SK-N-SH treated with all-trans-retinoic acid at 6 μM for 48 hours (cell line): Measurements from ENCODE around the gene ZCCHC3.

Source experiments
- ATAC-seq: fragments of 200-7000 bp; cut with Tn5 transposase; 3 replicates; pipeline ENCODE4 v1.9.1; 2020; ENCODE audit warnings: mild to moderate bottlenecking, moderate library complexity
- ARNTL ChIP-seq: fragments of 450-650 bp; formaldehyde crosslinking; IDR thresholded peaks from 2 replicates; pipeline ENCODE4 v1.5.0; 2020; ENCODE audit warnings: low read depth, mild to moderate bottlenecking, moderate library complexity, borderline replicate concordance
- BACH2 ChIP-seq: fragments of 250-450 bp; sonication (Bioruptor Pico); IDR thresholded peaks from 2 replicates; pipeline ENCODE4 v1.9.0; 2021; ENCODE audit warnings: mild to moderate bottlenecking, borderline replicate concordance
- CSDC2 ChIP-seq: fragments of 250-450 bp; sonication (Bioruptor Pico); IDR thresholded peaks from 2 replicates; pipeline ENCODE4 v1.5.0; 2020; ENCODE audit warnings: mild to moderate bottlenecking, moderate library complexity
- GLIS3 ChIP-seq: fragments of 250-450 bp; sonication (Bioruptor Pico); IDR thresholded peaks from 2 replicates; pipeline ENCODE4 v1.5.0; 2020; ENCODE audit warnings: mild to moderate bottlenecking, moderate library complexity
- ISL1 ChIP-seq: fragments of 250-450 bp; sonication (Bioruptor Pico); IDR thresholded peaks from 2 replicates; pipeline ENCODE4 v2.1.2; 2022; ENCODE audit warnings: mild to moderate bottlenecking, moderate library complexity
- PPARA ChIP-seq: fragments of 250-450 bp; sonication (Bioruptor Pico); IDR thresholded peaks from 2 replicates; pipeline ENCODE4 v1.5.0; 2020; ENCODE audit warnings: mild to moderate bottlenecking, borderline replicate concordance
- RARB ChIP-seq: fragments of 250-450 bp; sonication (Bioruptor Pico); IDR thresholded peaks from 2 replicates; pipeline ENCODE4 v1.8.0; 2021; ENCODE audit warnings: mild to moderate bottlenecking, moderate library complexity
- TCF4 ChIP-seq: fragments of 250-450 bp; sonication (Bioruptor Pico); IDR thresholded peaks from 2 replicates; pipeline ENCODE4 v1.8.0; 2021; ENCODE audit warnings: mild to moderate bottlenecking, moderate library complexity, borderline replicate concordance
- TOX ChIP-seq: fragments of 250-450 bp; sonication (Bioruptor Pico); IDR thresholded peaks from 2 replicates; pipeline ENCODE4 v1.8.0; 2021; ENCODE audit warnings: mild to moderate bottlenecking, moderate library complexity, borderline replicate concordance
- ZC3H10 ChIP-seq: fragments of 250-450 bp; sonication (Bioruptor Pico); IDR thresholded peaks from 2 replicates; pipeline ENCODE4 v1.5.1; 2021; ENCODE audit warnings: mild to moderate bottlenecking, moderate library complexity
- ZFP3 ChIP-seq: fragments of 250-450 bp; sonication (Bioruptor Pico); IDR thresholded peaks from 2 replicates; pipeline ENCODE4 v1.5.0; 2020; ENCODE audit warnings: mild to moderate bottlenecking, moderate library complexity
- ZFP30 ChIP-seq: fragments of 450-650 bp; formaldehyde crosslinking; IDR thresholded peaks from 2 replicates; pipeline ENCODE4 v1.5.0; 2022; ENCODE audit warnings: mild to moderate bottlenecking, moderate library complexity
- ZNF565 ChIP-seq: fragments of 450-650 bp; formaldehyde crosslinking; conservative IDR thresholded peaks from 2 replicates; pipeline ENCODE4 v1.5.0; 2020; ENCODE audit warnings: low read depth, mild to moderate bottlenecking, moderate library complexity
- ZNF70 ChIP-seq: fragments of 450-650 bp; formaldehyde crosslinking; IDR thresholded peaks from 2 replicates; pipeline ENCODE4 v1.5.0; 2020; ENCODE audit warnings: mild to moderate bottlenecking, moderate library complexity
- ZNF8 ChIP-seq: fragments of 450-650 bp; formaldehyde crosslinking; IDR thresholded peaks from 2 replicates; pipeline ENCODE4 v1.5.0; 2020; ENCODE audit warnings: mild to moderate bottlenecking, moderate library complexity
- TF ChIP-seq, protein P1 (sequence below): fragments of 250-450 bp; sonication (Bioruptor Pico); IDR thresholded peaks from 2 replicates; pipeline ENCODE4 v1.8.0; 2020; ENCODE audit warnings: mild to moderate bottlenecking, moderate library complexity, borderline replicate concordance
- TF ChIP-seq, protein P2 (sequence below): fragments of 250-450 bp; sonication (Bioruptor Pico); IDR thresholded peaks from 2 replicates; pipeline ENCODE4 v1.5.1; 2020; ENCODE audit warnings: low read depth, mild to moderate bottlenecking, moderate library complexity
- TF ChIP-seq, protein P3 (sequence below): fragments of 250-450 bp; sonication (Bioruptor Pico); IDR thresholded peaks from 2 replicates; pipeline ENCODE4 v1.8.0; 2021; ENCODE audit warnings: low read depth, mild to moderate bottlenecking, moderate library complexity, borderline replicate concordance
- TF ChIP-seq, protein P4 (sequence below): fragments of 250-450 bp; sonication (Bioruptor Pico); IDR thresholded peaks from 2 replicates; pipeline ENCODE4 v1.5.1; 2021; ENCODE audit warnings: mild to moderate bottlenecking, moderate library complexity
- TF ChIP-seq, protein P5 (sequence below): fragments of 250-450 bp; sonication (Bioruptor Pico); IDR thresholded peaks from 2 replicates; pipeline ENCODE4 v1.5.0; 2020; ENCODE audit warnings: mild to moderate bottlenecking, moderate library complexity

Gene ZCCHC3

DNA sequence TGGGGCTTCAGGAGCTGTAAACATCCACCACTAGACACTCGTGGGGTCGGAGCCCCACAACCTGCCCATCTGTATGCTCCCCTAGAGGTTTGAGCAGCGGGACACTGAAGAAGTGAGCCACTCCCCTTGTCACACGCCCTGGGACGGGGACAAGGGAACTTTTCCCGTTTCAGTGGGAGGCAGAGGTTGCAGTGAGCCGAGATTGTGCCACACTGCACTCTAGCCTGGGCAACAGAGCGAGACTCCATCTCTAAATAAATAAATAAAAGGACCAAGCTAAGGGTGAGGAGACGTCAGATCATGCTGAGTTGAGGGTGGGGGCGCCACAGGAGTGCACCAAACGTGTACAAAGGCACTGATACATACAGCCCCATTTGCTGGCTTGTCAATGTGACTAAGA lies 8.4 kb downstream of the ZCCHC3 start:
- no peak for ATAC-seq
- TF ChIP-seq RARB (CRISPR knock-in tag) (no peak), TCF4 (no peak), BACH2 (no peak), ZNF70 (CRISPR knock-in tag) (no peak), ZNF565 (no peak)
- TF ChIP-seq, protein P1, sequence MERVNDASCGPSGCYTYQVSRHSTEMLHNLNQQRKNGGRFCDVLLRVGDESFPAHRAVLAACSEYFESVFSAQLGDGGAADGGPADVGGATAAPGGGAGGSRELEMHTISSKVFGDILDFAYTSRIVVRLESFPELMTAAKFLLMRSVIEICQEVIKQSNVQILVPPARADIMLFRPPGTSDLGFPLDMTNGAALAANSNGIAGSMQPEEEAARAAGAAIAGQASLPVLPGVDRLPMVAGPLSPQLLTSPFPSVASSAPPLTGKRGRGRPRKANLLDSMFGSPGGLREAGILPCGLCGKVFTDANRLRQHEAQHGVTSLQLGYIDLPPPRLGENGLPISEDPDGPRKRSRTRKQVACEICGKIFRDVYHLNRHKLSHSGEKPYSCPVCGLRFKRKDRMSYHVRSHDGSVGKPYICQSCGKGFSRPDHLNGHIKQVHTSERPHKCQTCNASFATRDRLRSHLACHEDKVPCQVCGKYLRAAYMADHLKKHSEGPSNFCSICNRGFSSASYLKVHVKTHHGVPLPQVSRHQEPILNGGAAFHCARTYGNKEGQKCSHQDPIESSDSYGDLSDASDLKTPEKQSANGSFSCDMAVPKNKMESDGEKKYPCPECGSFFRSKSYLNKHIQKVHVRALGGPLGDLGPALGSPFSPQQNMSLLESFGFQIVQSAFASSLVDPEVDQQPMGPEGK (CRISPR knock-in tag) = no peak

DNA sequence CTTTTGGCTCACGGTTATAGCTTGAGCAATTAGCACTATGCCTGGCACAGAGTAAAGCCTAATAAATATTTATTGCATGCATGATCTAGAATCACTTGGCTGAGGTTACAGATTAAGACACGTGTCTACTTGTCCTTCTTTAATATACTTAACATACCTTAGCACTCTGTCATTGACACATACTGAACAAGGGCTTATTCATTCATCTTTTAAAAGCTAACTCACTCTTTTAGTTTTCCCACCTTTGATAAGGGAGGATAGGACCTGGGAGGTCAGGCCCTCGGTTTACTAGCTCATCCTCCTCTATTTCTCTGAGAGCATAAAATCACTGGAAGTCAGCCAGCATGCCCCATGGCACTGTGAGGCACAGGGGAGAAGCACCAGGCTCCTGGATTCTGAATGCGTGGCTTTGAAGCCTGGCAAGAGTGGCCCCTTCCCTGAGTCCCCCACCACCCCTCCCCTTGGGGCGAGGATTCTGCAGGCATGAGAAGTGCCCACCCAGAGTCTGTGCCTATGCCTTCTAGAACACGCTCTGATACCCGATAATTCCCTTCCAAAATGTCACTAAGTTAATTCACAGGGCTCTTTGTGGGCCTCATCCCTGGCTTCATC lies 11.2 kb downstream of the ZCCHC3 start:
- ATAC-seq = no peak
- TF ChIP-seq BACH2 = no peak
- TF ChIP-seq, protein P1 (CRISPR knock-in tag) = no peak

DNA sequence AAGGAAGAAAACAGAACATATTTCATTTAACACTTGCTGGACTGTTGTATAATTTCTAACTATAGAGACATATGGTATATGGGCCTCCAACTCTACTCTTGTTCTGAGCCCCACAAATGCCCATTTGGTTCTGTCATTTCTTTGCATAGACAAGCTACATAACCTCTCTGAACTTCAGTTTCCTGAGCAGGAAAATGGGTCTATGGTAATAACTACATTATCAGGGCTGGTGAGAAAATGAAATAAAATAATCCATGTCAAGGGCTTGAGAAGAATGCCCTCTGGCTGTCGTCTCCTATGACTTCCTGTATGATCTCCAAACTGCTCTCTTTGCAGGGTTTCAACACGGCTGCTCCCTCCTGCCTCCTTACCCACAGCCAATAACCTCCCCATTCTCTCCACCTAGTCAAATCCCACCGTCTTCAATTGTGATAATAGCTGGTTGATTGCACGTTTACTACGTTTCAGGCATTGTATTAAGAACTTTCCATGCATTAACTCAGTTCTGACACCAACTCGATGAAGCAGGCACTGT lies 12.0 kb downstream of the ZCCHC3 start:
- TF ChIP-seq PPARA (CRISPR knock-in tag) = no peak
- no peak for TF ChIP-seq ZNF70 (CRISPR knock-in tag)
- TF ChIP-seq, protein P2, sequence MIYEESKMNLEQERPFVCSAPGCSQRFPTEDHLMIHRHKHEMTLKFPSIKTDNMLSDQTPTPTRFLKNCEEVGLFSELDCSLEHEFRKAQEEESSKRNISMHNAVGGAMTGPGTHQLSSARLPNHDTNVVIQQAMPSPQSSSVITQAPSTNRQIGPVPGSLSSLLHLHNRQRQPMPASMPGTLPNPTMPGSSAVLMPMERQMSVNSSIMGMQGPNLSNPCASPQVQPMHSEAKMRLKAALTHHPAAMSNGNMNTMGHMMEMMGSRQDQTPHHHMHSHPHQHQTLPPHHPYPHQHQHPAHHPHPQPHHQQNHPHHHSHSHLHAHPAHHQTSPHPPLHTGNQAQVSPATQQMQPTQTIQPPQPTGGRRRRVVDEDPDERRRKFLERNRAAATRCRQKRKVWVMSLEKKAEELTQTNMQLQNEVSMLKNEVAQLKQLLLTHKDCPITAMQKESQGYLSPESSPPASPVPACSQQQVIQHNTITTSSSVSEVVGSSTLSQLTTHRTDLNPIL (CRISPR knock-in tag) = no peak
- TF ChIP-seq, protein P3, sequence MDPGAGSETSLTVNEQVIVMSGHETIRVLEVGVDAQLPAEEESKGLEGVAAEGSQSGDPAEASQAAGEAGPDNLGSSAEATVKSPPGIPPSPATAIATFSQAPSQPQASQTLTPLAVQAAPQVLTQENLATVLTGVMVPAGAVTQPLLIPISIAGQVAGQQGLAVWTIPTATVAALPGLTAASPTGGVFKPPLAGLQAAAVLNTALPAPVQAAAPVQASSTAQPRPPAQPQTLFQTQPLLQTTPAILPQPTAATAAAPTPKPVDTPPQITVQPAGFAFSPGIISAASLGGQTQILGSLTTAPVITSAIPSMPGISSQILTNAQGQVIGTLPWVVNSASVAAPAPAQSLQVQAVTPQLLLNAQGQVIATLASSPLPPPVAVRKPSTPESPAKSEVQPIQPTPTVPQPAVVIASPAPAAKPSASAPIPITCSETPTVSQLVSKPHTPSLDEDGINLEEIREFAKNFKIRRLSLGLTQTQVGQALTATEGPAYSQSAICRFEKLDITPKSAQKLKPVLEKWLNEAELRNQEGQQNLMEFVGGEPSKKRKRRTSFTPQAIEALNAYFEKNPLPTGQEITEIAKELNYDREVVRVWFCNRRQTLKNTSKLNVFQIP (CRISPR knock-in tag) = no peak
- no peak for TF ChIP-seq ZFP3 (CRISPR knock-in tag)
- TF ChIP-seq ARNTL (CRISPR knock-in tag) = no peak
- no peak for TF ChIP-seq TOX (CRISPR knock-in tag)
- no peak for TF ChIP-seq CSDC2 (CRISPR knock-in tag)
- no peak for TF ChIP-seq ZC3H10 (CRISPR knock-in tag)
- TF ChIP-seq GLIS3 (CRISPR knock-in tag) = no peak
- ATAC-seq = peak; percentile 51

DNA sequence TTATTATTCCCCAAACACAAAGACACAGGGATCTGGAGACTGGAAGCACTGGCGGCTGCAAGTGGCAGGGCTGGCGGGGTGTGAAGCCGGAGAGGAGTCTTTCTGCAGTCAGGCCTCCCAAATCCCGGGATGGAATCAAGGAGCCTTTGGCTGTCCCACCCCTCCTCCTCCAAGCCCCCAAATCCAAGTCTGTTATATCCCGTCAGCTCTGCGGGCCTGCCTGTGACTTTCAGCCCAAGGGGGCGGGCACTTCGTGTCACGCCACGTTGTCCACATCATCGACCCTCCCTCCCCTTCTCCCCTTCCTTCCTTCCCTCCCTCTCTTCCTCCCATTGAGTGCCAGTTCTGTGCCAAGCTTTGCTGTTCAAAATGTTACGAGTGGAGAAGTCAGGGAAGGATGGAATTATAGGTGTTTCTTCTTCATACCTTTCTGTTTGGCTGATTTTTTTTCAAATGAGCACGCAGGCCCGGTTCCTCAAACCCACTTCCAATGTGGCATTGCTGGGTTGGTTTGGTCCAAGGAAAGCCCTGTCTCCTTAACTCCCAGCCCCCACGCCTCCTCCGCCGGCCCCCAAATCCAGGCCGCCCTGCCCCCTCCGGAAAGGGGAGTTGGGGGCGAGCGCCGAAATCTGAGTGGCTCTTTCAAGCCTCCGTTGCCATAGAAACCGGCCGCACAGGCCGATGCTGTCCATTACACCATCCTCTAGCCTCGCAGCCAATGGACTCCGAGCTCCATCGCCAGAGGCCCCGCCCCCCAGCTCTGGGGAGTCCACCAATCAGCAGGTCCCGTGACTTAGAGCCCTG lies 12.7 kb downstream of the ZCCHC3 start:
- ATAC-seq = peak; percentile 99
- TF ChIP-seq TCF4 = no peak
- TF ChIP-seq CSDC2 (CRISPR knock-in tag) = no peak
- TF ChIP-seq ISL1 (CRISPR knock-in tag) = no peak
- TF ChIP-seq, protein P4, sequence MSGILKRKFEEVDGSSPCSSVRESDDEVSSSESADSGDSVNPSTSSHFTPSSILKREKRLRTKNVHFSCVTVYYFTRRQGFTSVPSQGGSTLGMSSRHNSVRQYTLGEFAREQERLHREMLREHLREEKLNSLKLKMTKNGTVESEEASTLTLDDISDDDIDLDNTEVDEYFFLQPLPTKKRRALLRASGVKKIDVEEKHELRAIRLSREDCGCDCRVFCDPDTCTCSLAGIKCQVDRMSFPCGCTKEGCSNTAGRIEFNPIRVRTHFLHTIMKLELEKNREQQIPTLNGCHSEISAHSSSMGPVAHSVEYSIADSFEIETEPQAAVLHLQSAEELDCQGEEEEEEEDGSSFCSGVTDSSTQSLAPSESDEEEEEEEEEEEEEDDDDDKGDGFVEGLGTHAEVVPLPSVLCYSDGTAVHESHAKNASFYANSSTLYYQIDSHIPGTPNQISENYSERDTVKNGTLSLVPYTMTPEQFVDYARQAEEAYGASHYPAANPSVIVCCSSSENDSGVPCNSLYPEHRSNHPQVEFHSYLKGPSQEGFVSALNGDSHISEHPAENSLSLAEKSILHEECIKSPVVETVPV (CRISPR knock-in tag) = no peak
- no peak for TF ChIP-seq RARB (CRISPR knock-in tag)
- TF ChIP-seq, protein P3 (CRISPR knock-in tag) = no peak
- TF ChIP-seq ZNF8 (CRISPR knock-in tag) = no peak
- TF ChIP-seq ZFP3 (CRISPR knock-in tag) = no peak
- no peak for TF ChIP-seq TOX (CRISPR knock-in tag)
- TF ChIP-seq, protein P5, sequence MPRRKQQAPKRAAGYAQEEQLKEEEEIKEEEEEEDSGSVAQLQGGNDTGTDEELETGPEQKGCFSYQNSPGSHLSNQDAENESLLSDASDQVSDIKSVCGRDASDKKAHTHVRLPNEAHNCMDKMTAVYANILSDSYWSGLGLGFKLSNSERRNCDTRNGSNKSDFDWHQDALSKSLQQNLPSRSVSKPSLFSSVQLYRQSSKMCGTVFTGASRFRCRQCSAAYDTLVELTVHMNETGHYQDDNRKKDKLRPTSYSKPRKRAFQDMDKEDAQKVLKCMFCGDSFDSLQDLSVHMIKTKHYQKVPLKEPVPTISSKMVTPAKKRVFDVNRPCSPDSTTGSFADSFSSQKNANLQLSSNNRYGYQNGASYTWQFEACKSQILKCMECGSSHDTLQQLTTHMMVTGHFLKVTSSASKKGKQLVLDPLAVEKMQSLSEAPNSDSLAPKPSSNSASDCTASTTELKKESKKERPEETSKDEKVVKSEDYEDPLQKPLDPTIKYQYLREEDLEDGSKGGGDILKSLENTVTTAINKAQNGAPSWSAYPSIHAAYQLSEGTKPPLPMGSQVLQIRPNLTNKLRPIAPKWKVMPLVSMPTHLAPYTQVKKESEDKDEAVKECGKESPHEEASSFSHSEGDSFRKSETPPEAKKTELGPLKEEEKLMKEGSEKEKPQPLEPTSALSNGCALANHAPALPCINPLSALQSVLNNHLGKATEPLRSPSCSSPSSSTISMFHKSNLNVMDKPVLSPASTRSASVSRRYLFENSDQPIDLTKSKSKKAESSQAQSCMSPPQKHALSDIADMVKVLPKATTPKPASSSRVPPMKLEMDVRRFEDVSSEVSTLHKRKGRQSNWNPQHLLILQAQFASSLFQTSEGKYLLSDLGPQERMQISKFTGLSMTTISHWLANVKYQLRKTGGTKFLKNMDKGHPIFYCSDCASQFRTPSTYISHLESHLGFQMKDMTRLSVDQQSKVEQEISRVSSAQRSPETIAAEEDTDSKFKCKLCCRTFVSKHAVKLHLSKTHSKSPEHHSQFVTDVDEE = no peak
- no peak for TF ChIP-seq ZNF565
- no peak for TF ChIP-seq ZFP30 (CRISPR knock-in tag)
